GM12865 (cell line): Measurements from ENCODE around the gene ZNF354C.

Experiments used
- DNase-seq: peaks from one replicate; pipeline ENCODE4 v3.0.0; 2010; ENCODE audit warnings: low read depth
- H3K4me3 ChIP-seq: 2 replicates; pipeline ENCODE4 v1.5.1; 2011; ENCODE audit warnings: mild to moderate bottlenecking, low read depth, low read length, control low read depth
- TF ChIP-seq, protein P1 (sequence below): IDR thresholded peaks from 2 replicates; pipeline ENCODE4 v1.5.1; 2011; ENCODE audit warnings: low read length, control low read depth, low read depth, inconsistent platforms; ENCODE audit not compliant: insufficient read depth; ENCODE audit errors: missing control alignments

Gene ZNF354C

DNA sequence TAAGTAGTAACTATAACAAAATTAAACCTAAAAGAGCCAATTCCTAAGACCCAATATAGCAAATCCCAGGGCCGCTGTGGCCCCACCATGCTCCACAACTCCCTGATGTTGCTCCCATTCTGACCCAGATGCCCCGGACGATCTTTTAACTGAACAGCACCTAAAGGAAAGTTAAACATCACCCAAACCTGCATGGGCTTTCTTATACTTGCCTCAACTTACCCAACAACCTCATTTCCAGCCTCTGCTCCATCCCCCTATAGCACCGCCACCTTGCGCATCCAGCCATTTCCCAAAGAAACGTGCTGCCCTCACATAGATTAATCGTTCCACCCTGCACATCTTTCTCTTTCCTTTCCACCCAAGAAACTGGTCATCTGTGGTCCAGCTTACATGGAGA lies 54.6 kb downstream of the ZNF354C start:
- H3K4me3 ChIP-seq, result no peak overlapping the region
- no peak for DNase-seq
- TF ChIP-seq, protein P1, sequence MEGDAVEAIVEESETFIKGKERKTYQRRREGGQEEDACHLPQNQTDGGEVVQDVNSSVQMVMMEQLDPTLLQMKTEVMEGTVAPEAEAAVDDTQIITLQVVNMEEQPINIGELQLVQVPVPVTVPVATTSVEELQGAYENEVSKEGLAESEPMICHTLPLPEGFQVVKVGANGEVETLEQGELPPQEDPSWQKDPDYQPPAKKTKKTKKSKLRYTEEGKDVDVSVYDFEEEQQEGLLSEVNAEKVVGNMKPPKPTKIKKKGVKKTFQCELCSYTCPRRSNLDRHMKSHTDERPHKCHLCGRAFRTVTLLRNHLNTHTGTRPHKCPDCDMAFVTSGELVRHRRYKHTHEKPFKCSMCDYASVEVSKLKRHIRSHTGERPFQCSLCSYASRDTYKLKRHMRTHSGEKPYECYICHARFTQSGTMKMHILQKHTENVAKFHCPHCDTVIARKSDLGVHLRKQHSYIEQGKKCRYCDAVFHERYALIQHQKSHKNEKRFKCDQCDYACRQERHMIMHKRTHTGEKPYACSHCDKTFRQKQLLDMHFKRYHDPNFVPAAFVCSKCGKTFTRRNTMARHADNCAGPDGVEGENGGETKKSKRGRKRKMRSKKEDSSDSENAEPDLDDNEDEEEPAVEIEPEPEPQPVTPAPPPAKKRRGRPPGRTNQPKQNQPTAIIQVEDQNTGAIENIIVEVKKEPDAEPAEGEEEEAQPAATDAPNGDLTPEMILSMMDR, result no peak

DNA sequence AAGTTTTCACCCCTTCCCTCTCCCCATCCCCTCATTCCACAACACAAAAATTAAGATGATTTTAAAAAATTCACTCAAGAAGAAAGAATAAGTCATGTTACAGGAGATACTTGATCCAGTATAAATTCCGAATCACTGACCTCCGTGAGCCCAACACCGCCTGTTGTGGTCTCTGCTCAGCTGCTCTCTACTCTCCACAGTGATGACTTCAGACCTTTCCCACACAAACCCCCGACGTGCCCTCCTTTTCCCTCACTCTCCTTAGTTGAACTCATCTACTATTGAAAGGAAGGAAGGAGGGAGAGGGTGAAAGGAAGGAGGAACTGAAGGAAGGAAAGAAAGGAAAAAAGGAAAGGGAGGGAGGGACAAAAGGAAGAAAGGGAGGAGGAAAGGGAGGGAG lies 55.1 kb downstream of the ZNF354C start:
- TF ChIP-seq, protein P1, result no peak
- H3K4me3 ChIP-seq, result no peak overlapping the region
- DNase-seq, result no peak

DNA sequence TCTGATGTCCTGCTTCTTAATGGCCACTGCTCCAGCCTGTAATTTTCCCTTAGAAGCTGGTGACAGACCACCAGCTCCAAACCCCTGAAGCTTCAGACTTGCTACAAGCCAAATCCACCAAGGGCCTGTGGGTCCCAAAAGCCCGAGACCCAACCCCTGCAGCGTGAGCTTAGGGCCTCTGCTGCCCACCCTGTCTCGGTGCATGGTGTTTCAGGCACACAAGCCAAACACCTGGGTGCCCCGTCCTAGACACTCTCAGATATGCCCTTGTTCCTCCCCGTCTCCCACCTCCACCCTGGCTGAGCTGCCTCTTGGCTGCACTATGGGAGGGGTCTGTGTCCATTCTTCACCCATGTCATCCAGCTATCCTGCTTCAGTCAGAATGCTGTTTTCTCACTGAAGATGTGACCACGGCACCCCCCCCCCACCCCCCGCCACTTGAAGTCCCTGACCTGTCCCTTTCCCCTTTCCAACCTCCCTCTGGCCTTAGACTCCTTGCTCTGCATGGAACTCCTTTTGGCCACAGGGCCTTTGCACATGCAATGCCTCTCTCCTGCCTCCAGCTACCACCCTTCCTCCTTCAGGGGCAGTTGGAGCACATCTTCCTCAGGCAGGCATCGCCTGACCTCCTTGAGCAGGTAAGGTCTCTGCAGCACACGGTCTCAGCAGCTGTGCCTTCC lies 55.8 kb downstream of the ZNF354C start:
- TF ChIP-seq, protein P1, result no peak
- no peak for DNase-seq
- no peak overlapping the region for H3K4me3 ChIP-seq

DNA sequence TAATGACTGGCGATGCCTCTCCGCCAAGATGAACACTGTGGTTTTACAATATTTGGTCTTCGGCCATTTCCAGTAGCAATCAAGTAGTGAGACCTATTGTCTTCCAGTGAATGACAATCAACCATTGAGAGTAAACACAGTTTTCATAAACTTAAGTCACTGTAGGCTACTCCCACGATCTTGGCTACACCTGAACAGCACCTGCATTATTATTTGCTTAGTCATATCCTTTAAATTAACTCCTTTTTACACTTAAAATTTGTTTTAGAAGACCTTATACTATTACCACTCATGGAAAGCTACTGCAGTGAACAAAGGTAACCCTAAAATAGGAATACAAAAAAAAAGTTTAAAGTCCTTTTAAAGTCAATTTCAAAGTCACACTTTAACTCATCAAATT lies 58.2 kb downstream of the ZNF354C start:
- no peak overlapping the region for H3K4me3 ChIP-seq
- no peak for DNase-seq
- TF ChIP-seq, protein P1, result no peak

DNA sequence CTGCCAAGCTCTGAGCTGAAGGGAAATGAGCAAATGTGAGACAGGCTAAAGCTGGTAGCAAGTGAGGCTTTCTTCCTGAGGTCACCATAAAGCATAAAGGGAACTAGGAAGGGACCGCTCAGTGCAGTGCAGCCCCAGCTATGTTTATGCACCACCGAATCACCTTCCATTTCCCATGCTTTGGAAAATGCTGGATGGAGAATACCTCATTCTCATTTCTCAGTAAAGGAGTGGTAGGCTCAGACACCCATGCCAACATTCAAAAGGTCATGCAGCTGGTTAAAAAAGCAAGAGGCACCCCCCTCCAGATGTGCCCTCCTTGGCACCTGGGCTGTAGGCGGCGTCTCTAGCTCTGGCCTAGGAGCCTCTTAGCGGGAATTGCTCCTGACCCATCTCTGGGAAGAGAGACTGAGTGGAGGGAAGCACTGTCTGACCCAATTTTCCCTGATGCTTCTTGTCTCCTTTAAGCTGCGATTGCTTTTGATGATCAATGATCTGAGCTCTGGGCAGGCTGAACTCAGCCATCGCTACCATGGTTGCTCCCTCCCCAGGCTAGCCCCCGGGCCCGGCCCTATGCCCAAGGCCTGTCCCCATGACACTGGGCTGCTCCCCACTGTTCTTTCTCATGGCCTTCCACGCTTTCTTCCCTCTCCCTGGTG lies 58.7 kb downstream of the ZNF354C start:
- H3K4me3 ChIP-seq, result no peak overlapping the region
- DNase-seq, result no peak
- TF ChIP-seq, protein P1, result no peak

DNA sequence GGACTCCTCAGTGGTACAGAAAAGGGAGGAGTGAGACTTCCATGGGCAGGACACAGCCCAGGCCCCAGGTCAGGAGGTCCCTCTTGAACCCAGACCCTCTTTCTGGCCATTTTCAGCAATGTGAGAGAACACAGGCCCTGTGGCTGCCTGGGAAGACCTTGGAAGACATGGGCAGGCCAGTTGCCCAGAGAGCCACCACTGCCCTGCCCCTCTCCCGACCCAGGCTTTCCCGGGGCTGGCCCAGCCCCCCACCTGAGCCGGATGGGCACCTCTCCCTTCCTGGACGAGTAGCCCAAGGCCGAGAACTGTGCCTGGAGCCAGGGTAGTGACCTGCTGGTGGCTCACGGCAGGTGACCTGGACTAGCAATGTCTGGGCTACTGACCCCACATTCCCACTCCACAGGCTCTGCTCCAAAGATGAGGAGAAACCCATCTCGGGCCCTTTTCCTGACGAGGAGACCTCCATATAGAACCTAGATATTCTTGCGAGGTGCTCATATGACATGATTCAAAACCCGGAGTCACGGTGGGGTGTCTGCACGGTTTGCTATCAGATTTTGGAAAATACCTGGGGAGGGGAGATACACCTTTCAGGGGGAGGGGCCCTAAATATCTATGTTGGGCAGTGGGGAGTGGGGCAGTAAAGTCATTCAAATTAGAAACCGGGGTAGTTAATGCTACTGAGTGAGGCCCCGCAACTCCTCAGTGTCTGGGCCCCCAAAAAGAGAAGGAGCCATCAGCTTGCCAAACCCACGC lies 59.4 kb downstream of the ZNF354C start:
- TF ChIP-seq, protein P1, result no peak
- H3K4me3 ChIP-seq, result no peak overlapping the region
- DNase-seq, result no peak
